Placental epithelial cell (primary cell): ENCODE data around the gene SUMF2. TPM values are rescaled to one million over a fixed set of nuclear protein-coding genes. Genes with fewer than 3 reads are reported as not detected.
A peak's percentile ranks its signal among the peaks of the same experiment; 100 is the strongest.

ENCODE experiments used
- small RNA-seq: library from RNA; depleted of rRNA; stranded (forward); fragments of <200 nt; gene quantifications from one replicate; pipeline ENCODE3, GENCODE V24; 2012
- total RNA-seq: library from RNA; depleted of rRNA; stranded (reverse); fragments of >200 nt; gene quantifications from 2 replicates; pipeline ENCODE4 v1.2.3, GENCODE V29; 2012

The SUMF2 gene
- total RNA-seq = 155 and 193 TPM in 2 replicates

GRCh38 chr7:56063882-56064625, at the start of gene SUMF2:
Gene SUMF2 (plus strand): TSS chr7:56064286. CDS start chr7:56064312, 26 bp downstream.

GRCh38 chr7:56051339-56052191, 12.5 kb upstream of the SUMF2 start, which contains the start of the genes CCT6A and PSPH:
Gene CCT6A (plus strand): TSS chr7:56051765. CDS start chr7:56051849, 84 bp downstream.
Gene PSPH (minus strand): TSS chr7:56051444. CDS start chr7:56021212, 30,232 bp downstream.

GRCh38 chr7:56092789-56093531, 28.9 kb downstream of the SUMF2 start, which contains the start of gene PHKG1:
Gene PHKG1 (minus strand): TSS chr7:56092952. CDS start chr7:56088941, 4,011 bp downstream.

GRCh38 chr7:56106108-56107073, 42.3 kb downstream of the SUMF2 start, which contains the start of gene CHCHD2:
Gene CHCHD2 (minus strand): TSS chr7:56106476. CDS start chr7:56106413, 63 bp downstream.

GRCh38 chr7:56115852-56116538, 51.9 kb downstream of the SUMF2 start, which contains the start of gene NUPR2:
Gene NUPR2 (minus strand): TSS chr7:56116417. CDS start chr7:56116314, 103 bp downstream.

Small RNA genes within 50 kb of the gene (small RNA-seq; reads per million reads assigned to genes)
- 0.40 reads per million, percentile 18 among the genes with 10 or more reads in this experiment for gene SNORA15
- 1.1 reads per million, percentile 61 among the genes with 10 or more reads in this experiment for gene SNORA22B

Other genes starting within 250 kb of the SUMF2 start
- not detected in 2 replicates for gene SEPTIN14, start 201.5 kb upstream of the SUMF2 start, total RNA-seq
- 2.4 and 5.9 TPM in 2 replicates for gene ZNF713, start 176.8 kb upstream of the SUMF2 start, total RNA-seq
- 10.2 and 12.5 TPM in 2 replicates for gene MRPS17, start 112.4 kb upstream of the SUMF2 start, total RNA-seq
- 31.8 and 36.9 TPM in 2 replicates for gene NIPSNAP2, start 99.7 kb upstream of the SUMF2 start, total RNA-seq
- gene PSPH, start 12.8 kb upstream of the SUMF2 start, total RNA-seq = 23.6 and 44.6 TPM in 2 replicates
- gene CCT6A, start 12.5 kb upstream of the SUMF2 start, total RNA-seq = 104 and 108 TPM in 2 replicates
- 1.2 TPM in 1 of 2 replicates, not detected in the other for gene PHKG1, start 28.7 kb downstream of the SUMF2 start, total RNA-seq
- gene CHCHD2, start 42.2 kb downstream of the SUMF2 start, total RNA-seq = 188 and 425 TPM in 2 replicates
- not detected in 2 replicates for gene NUPR2, start 52.1 kb downstream of the SUMF2 start, total RNA-seq